ENCODE measurements around the gene BECN2.
"Not testable (repeated sequence)": the region's sequence is repeated elsewhere in the genome, so short reads cannot be mapped to it uniquely, and the experiment has no call there.

Gene BECN2

GRCh38 chr1:241979926-241980325, 22.4 kb downstream of the BECN2 start:
- DNase-seq, result no peak

DNA sequence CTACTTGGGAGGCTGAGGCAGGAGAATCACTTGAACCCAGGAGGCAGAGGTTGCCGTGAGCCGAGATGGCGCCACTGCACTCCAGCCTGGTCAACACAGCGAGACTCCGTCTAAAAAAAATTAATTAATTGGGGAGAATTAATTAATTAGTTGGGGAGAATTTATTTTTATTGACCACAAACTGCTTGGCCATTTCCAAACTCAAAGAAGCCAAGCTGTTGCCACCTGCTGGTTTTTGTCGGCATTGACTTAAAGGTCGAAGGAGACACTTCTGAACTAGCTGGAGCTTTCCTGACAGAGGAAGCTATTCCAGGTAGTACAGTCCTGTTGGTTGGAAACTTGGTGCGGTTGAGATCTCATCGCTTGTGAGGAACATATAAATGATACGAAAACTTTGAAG, 28.2 kb downstream of the BECN2 start:
- DNase-seq, result no peak

DNA sequence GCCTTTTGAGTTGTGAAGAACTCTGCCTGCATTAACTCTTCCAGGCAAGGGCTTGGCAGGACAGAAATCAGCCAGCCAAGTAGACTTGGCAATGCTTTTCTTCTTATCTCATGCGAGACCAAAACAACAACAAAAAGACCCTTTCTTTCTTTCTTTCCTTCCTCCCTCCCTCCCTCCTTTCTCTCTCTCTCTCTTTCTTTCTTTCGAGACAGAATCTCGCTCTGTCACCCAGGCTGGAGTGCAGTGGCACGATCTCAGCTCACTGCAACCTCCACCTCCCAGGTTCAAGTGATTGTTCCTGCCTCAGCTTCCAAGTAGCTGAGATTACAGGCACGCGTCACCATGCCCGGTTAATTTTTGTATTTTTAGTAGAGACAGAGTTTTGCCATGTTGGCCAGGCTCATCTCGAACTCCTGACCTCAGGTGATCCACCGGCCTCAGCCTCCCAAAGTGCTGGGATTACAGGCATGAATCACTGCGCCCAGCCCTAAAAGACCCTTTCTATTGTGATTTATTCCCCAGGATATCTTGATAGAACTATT, 30.9 kb downstream of the BECN2 start:
- not testable (repeated sequence) for DNase-seq

- no peak for DNase-seq
Measured at GRCh38 chr1:241990040-241990439, 32.5 kb downstream of the BECN2 start.

GRCh38 chr1:241992734-241993133, 35.2 kb downstream of the BECN2 start:
- DNase-seq, result no peak

DNA sequence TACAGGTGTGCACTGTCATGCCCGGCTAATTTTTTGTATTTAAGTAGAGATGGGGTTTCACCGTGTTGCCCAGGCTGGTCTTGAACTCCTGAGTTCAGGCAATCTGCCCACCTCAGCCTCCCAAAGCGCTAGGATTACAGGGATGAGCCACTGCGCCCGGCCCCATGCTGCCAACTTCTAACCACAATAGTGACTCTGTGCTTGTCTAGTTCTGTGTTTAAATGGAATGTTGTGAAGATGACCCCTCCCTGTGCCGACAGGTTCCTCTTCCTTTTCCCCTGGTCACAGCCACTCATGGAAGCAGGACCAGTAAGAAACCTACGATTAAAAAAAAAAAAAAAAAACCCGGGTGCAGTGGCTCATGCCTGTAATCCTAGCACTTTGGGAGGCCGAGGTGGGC, 36.6 kb downstream of the BECN2 start:
- no peak for DNase-seq

- no peak for DNase-seq
Measured at GRCh38 chr1:241997401-241997998, 39.9 kb downstream of the BECN2 start.

DNA sequence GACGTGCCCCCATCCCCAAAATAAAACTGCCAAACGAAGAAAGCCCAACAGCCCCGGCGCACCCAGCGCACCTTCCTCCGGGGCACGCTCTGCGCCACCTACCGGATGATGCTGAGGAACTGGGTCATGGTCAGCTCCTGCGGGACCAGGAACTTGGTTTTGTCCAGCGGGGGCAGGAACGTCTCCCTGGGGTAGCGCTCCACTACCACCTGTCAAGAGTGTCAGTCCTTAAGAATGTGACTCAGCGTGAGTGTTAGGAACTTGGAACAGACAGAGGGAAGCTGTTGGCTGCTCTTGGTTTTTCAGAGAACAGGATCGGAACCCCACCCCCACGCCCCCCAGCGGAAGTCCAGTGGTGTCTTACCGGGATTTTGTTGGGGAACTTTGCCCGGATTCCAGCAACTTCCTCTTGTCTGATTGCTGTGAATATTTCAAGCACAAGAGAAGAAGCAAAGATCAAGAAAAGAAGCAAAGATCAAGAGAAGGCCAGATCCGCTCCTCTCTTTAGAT, 40.9 kb downstream of the BECN2 start:
- DNase-seq, result no peak

- no peak for DNase-seq
Measured at GRCh38 chr1:241999026-241999425, 41.5 kb downstream of the BECN2 start, which contains the start of gene MAP1LC3C. Gene MAP1LC3C, minus strand, starts transcription at chr1:241999098. Its CDS starts 90 bp downstream, at chr1:241999008.

DNA sequence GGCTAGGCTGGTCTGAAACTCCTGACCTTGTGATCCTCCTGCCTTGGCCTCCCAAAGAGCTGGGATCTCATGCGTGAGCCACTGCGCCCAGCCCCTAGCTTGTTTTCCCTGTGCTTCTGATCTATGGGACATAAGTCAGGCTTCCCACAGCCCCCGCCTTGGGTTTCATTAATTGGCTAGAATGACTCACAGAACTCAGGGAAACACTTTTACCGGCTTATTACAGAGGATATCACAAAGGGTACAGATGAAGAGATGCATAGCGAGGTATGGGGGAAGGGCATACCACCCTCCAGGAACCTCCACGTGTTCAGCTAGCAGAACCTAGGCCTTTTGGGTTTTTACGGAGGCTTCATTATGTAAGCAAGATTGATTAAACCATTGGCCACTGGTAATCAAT, 42.9 kb downstream of the BECN2 start:
- no peak for DNase-seq

DNA sequence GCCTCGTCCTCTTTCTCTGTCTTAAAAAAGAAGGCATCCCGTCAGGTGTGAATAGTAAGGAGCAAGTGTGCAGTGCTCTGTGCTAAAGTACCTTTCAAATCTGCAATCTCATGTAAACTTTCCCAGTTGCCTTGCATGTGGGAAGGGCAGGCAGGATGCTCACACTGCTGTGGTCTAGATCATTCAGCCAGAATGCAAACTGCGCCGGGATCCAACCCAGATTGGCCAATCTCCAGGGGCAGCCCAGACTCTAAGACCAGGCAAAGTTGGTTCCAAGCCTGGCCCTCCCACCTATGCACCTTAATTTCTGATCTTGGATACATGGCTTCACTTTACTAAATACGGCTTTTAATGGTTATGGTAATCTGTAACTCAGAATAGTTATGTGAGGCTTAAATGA, 44.5 kb downstream of the BECN2 start:
- no peak for DNase-seq

GRCh38 chr1:242002510-242002909, 44.9 kb downstream of the BECN2 start:
- no peak for DNase-seq

- DNase-seq, result no peak
Measured at GRCh38 chr1:242004751-242005495, 47.4 kb downstream of the BECN2 start.

- DNase-seq, result no peak
Measured at GRCh38 chr1:242005866-242006535, 48.4 kb downstream of the BECN2 start.

DNA sequence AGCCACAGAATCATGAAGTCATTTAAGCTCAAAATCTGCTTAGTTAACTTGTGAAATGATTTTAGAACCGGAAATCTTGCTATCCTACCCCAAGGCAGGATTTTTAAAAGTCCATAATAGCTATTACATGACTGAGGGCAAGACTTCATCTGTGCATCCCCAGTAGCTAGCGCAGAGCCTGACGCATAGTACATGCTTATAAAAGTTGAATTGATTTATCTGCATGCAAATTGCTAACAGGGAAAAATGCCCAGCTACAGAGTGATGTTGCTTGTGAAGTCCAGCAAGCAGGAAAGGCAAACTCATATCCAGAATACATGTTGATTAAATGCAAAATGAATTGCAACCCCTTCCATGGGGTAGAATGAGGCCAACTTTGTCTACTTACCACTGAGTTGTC, 49.4 kb downstream of the BECN2 start:
- no peak for DNase-seq

Data from NCI-H510A (cell line).